Esophagus muscularis mucosa (tissue), 3 donors: ENCODE data around the gene LIMS3.
"Not testable (repeated sequence)": the region's sequence is repeated elsewhere in the genome, so short reads cannot be mapped to it uniquely, and the experiment has no call there.

Experiments used
- CTCF ChIP-seq, 3 experiments: fragments of 200-600 bp in 2 of 3; fragments of 450-650 bp in 1 of 3; sonication (generic) in 2 of 3; IDR thresholded peaks; one replicate each; pipeline ENCODE4 v1.5.1; 2017 to 2019; ENCODE audit warnings: antibody characterized with exemption in 3 of 3, mild to moderate bottlenecking in 2 of 3, moderate library complexity in 1 of 3
- POLR2A ChIP-seq: fragments of 450-650 bp; IDR thresholded peaks from one replicate; pipeline ENCODE4 v1.6.1; 2017; ENCODE audit warnings: antibody characterized with exemption, moderate library complexity, mild to moderate bottlenecking, low read depth
- POLR2AphosphoS5 ChIP-seq, 2 donors: sonication (generic); formaldehyde crosslinking; IDR thresholded peaks; one replicate each; pipeline ENCODE4 v1.6.1; 2017; ENCODE audit warnings: antibody characterized with exemption in 2 of 2

- not testable (repeated sequence) for TF ChIP-seq CTCF (IDR thresholded peaks at IDR 0.05); POLR2AphosphoS5 (IDR thresholded peaks at IDR 0.05); POLR2A
These were observed 23.3 kb downstream of the LIMS3 start for GRCh38 chr2:109921543-109922384.
